Brain pericyte (primary cell): ENCODE data around the gene MMD2.
"Not testable (repeated sequence)": the region's sequence is repeated elsewhere in the genome, so short reads cannot be mapped to it uniquely, and the experiment has no call there.

Source experiments
- DNase-seq: peaks from one replicate; pipeline ENCODE4 v3.0.0-alpha.2; 2012; ENCODE audit warnings: low read depth, low spot score

Gene MMD2, protein sequence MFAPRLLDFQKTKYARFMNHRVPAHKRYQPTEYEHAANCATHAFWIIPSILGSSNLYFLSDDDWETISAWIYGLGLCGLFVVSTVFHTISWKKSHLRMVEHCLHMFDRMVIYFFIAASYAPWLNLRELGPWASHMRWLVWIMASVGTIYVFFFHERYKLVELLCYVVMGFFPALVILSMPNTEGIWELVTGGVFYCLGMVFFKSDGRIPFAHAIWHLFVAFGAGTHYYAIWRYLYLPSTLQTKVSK

DNA sequence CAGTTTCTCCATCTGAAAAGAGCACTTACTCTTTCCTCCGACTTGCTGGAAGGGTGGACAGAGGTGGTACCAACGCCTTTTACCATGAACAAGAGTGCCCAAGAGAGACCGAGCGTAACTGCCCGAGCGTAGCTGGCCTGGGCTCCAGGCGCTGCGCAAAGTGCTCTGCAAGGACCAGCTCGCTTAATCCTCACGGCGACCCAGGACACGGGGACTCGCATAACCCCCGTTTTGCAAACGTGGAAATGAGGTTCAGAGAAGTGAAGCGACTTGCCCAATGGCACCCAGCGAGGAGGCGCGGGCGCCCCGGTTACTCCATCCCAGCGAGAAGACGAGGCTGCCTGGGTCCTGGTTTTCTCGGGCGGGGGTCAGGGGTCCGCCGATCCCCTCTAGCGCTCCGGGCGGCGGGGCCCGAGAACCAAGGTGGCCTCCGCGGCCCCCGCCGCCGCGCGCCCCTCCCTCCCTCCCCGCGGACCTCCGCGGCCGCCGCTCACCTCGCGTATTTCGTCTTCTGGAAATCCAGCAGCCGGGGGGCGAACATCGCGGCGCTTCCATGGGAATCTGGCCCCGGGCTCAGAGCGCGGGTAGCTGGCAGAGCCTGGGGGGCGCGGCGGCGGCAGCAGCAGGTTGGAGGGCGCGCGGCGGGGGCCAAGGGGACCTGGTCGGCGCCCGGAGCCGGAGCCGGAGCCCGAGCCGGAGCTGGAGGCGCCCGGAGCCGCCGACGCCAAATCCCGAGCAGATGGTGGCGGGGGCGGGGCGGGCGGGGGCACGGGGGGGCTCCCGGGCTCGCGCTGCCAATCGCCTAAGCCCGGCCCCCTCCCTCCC lies at the start of gene MMD2:
TSS of gene MMD2 (minus strand) at position 711 of the 825 bp plus-strand sequence. CDS start at position 541, 170 bp downstream.
- no peak for DNase-seq

GRCh38 chr7:5005066-5005465 lies 46.1 kb upstream of the MMD2 start:
- no peak for DNase-seq

- no peak for DNase-seq
Observed at GRCh38 chr7:5001911-5002310, 42.9 kb upstream of the MMD2 start.

GRCh38 chr7:5001003-5001402 lies 42.0 kb upstream of the MMD2 start:
- no peak for DNase-seq

- DNase-seq = no peak
Observed at GRCh38 chr7:4999369-4999950, 40.5 kb upstream of the MMD2 start.

- no peak for DNase-seq
Observed at GRCh38 chr7:4998910-4999309, 39.9 kb upstream of the MMD2 start.

GRCh38 chr7:4998244-4998643 lies 39.3 kb upstream of the MMD2 start:
- no peak for DNase-seq

DNA sequence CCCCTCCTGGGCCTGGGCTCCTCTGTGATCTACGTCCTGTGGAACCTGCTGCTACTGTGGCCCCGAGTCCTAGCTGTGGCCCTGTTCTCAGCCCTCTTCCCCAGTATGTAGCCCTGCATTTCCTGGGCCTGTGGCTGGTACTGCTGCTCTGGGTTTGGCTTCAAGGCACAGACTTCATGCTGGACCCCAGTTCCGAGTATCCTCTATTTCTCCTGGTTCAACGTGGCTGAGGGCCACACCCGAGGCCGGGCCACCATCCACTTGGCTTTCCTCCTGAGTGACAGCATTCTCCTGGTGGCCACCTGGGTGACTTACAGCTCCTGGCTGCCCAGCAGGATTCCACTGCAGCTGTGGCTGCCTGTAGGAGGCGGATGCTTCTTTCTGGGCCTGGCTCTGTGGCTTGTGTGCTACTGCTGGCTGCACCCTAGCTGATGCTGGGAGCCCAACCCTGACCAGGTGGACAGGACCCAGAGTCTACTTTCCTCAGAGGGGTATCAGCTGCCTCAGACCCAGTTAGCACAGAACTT lies 37.8 kb upstream of the MMD2 start:
- no peak for DNase-seq

GRCh38 chr7:4995429-4995969 lies 36.5 kb upstream of the MMD2 start:
- DNase-seq = no peak

- DNase-seq = no peak
Observed at GRCh38 chr7:4993471-4993870, 34.5 kb upstream of the MMD2 start.

- DNase-seq = not testable (repeated sequence)
Observed at GRCh38 chr7:4982741-4983140, 23.8 kb upstream of the MMD2 start.

GRCh38 chr7:4981295-4981890 lies 22.4 kb upstream of the MMD2 start:
- DNase-seq = not testable (repeated sequence)

GRCh38 chr7:4975626-4976025 lies 16.6 kb upstream of the MMD2 start:
- DNase-seq = not testable (repeated sequence)

DNA sequence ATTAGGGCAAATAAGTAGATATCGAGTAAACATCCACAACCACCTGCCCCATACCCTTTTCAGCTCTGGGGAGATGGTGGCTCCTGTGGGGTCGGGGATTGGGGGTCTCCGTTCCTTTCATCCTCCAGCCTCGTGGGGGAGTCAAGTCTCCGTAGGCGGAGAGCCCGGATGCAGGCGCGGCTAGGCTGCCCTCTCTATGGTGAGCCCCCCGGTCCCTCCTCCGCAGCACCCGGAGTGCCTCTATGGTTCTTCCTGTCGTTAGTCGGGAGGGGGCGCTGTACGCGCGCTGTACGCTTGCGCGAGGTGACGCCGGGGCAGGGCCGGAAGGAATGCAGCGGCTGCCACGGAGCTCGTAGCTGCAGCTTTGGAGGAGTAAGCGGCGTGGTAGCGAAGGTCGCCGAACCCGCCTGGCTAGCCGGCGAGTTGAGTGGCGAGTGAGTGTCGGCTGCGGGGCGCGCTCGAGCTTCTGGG lies 14.8 kb upstream of the MMD2 start:
- DNase-seq = peak; percentile 71

DNA sequence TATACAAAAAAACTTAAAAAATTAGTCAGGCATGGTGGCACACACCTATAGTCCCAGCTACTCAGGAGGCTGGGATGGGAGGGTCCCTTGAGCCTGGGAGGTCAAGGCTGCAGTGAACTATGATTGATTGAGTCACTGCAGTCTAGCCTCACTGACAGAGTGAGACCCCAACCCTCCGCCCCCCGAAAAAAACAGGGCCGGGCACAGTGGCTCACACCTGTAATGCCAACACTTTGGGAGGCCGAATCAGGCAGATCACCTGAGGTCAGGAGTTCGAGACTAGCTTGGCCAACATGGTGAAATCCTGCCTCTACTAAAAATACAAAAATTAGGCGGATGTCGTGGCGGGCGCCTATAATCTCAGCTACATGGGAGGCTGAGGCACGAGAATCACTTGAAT lies 13.5 kb upstream of the MMD2 start:
- not testable (repeated sequence) for DNase-seq

GRCh38 chr7:4965295-4966022 lies 6.5 kb upstream of the MMD2 start:
- no peak for DNase-seq

- DNase-seq = no peak
Observed at GRCh38 chr7:4964506-4964905, 5.5 kb upstream of the MMD2 start.

GRCh38 chr7:4962872-4963775 lies 4.1 kb upstream of the MMD2 start:
- DNase-seq = no peak

DNA sequence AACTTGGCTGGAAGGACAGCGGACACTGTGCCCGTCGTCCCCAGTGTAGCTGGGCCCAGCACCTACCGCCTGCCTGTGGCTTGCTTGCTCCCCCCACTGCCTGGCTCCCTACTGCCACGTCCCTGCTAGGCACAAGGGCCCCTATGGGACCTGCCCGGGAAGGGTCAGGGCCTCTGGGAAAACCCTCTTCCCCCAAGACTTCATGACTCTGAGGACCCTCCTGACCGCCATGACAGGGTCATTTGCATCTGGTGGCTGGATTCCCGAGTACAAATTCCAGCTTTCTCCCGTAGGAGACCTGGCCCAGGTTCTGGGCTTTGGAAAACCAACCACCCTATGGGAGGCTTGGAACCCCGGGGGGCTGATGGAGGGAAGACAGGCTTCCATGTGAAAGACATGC lies 1.4 kb upstream of the MMD2 start:
- DNase-seq = no peak

- DNase-seq = no peak
Observed at GRCh38 chr7:4959893-4960292, 906 bp upstream of the MMD2 start.
